Activated CD4-positive, alpha-beta T cell treated with anti-CD3 and anti-CD28 coated beads, Interleukin-2, amount 50 U/mL, for 16 hours (primary cell): ENCODE data around the gene LBHD1.
"Not testable (repeated sequence)": the region's sequence is repeated elsewhere in the genome, so short reads cannot be mapped to it uniquely, and the experiment has no call there.

Experiments used
- DNase-seq: peaks from one replicate; pipeline ENCODE4 v3.0.0-alpha.2; 2020

The LBHD1 gene

GRCh38 chr11:62656796-62657429, 15.2 kb downstream of the LBHD1 start:
- DNase-seq, result no peak

GRCh38 chr11:62654297-62654696, 17.8 kb downstream of the LBHD1 start:
- DNase-seq, result no peak

GRCh38 chr11:62652161-62653006, 19.7 kb downstream of the LBHD1 start:
- peak; percentile 39 for DNase-seq

DNA sequence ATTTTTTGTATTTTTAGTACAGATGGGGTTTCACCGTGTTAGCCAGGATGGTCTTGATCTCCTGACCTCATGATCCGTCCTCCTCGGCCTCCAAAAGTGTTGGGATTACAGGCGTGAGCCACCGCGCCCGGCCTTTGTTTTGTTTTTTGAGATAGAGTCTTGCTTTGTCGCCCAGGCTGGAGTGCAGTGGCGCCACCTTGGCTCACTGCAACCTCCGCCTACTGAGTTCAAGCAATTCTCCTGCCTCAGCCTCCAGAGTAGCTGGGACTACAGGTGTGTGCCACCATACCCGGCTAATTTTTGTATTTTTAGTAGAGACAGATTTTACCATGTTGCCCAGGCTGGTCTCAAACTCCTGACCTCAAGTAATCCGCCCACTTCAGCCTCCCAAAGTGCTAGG, 21.8 kb downstream of the LBHD1 start:
- DNase-seq, result not testable (repeated sequence)

GRCh38 chr11:62649486-62649885, 22.6 kb downstream of the LBHD1 start:
- DNase-seq, result no peak

GRCh38 chr11:62648967-62649364, 23.1 kb downstream of the LBHD1 start:
- DNase-seq, result no peak

- no peak for DNase-seq
Observed at GRCh38 chr11:62648185-62648966, 23.7 kb downstream of the LBHD1 start.

- DNase-seq, result no peak
Observed at GRCh38 chr11:62647609-62648005, 24.5 kb downstream of the LBHD1 start.

GRCh38 chr11:62646825-62647608, 25.1 kb downstream of the LBHD1 start:
- no peak for DNase-seq

DNA sequence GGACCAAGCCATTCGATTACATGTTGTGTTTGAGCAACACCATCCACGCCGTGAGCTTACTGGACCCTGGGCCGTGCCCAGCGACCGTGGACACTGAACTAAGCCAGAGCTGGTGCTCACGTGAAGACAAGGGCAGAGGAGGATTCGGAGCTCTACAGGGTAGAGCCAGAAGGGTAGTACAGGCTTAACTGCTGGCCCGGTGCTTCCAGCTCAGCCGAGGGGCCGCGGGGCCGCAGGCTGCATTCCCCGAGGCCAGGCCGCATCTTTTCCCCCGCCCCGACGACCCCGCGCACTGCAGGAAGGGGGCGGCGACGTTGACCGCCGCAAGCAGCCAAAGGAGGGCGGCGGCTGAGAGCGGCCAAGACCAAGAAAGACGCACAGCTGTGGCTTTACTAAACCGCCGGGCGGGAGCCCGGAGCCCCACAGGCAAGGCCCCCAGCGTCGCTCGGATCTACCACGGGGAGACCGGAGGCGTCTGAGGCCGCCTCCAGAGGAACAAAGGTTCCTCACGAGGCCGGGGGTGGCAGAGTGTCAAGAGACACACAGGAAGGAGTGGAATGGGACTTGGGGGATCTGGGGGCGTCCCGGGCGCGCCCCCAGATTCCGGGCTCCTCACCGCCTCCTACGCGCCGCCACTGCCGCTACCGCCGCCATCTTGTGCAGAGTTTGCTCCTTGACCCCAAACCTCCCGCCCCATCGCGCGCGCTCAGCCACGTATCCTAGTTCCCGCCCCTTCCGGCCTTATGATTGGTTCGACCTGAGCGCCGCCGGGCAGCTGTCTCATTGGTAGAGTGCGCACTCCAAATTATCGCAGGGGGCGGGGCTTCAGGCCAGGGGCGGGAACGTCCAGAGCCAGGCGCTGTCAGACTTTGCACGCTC, 25.9 kb downstream of the LBHD1 start, which contains the start of gene GANAB:
Gene GANAB (minus strand): TSS at position 668 of the 879 bp plus-strand sequence. CDS start 14 bp downstream, at position 654.
- DNase-seq, result peak; percentile 100

DNA sequence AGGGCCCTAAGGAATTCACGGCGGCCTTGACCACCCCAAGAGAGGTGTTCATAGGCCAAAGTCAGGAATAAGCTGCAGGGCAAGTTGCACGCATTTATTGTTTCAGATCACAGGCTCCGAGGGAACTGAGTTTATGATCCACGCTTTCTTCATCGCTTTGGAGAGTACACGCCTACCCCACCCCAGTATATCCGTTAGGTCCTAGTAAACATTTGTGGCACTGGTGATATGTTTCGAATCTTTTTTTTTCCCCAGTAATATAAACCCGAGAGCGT, 26.5 kb downstream of the LBHD1 start:
- no peak for DNase-seq

DNA sequence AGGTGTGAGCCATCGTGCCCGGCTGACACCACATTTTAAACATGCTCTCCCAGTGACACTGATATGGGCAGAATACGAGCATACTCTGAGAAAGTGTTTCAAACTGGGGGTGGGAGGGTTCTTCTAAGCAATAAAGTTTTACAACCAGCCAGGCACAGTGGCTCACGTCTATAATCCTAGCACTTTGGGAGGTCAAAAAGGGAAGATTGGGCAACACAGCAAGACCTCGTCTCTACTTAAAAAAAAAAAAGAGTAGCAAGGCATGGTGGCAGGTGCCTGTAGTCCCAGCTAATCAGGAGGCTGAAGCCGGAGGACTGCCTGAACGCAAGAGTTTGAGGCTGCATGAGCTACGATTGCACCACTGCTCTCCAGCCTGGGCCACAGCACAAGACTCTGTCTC, 27.8 kb downstream of the LBHD1 start:
- no peak for DNase-seq

GRCh38 chr11:62632492-62632891, 39.6 kb downstream of the LBHD1 start:
- no peak for DNase-seq

DNA sequence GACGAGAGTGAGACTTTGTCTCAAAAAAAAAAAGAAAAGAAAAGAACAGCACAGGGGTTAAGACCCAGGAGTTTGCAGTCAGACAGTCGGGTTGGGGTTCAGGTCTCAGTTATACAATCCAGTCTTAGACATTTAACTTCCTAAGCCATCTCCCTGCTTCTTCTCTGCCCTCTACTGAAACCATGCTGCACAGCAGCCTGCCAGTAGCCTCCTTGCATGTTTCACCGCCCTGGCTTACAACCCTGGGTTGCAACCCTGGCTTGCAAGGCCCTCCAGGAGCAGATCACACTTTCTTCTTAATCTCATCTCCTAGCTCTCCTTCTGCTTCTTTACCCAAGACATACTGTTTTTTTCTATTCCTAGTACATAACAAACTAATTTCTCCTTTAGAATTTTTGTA, 44.4 kb downstream of the LBHD1 start:
- no peak for DNase-seq

DNA sequence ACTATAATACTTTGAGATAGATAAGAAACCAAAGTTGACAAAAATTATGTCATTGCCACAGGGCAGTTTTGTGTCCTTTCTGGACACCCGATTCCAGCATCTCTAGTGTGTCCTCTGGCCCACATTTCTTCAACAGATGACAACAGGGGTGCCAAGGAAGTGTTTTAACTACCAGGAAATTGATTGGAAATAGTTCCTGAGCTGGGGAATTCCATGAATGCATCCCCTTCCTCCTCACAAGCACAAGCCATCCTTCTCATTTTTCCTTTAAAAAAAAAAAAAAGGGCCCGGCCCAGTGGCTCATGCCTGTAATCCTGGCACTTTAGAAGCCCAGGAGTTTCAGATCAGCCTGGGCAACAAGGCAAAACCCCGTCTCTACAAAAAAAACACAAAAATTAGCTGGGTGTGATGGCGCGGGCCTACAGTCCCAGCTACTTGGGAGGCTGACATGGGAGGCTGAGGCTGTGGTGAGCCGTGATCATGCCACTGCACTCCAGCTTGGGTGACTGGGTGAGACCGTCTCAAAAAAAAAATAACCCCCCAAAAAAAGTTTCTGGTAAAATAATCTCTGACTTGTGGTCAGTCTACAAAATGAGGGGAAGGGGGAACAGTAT, 49.5 kb downstream of the LBHD1 start:
- DNase-seq, result no peak

GRCh38 chr11:62621567-62622470, 50.2 kb downstream of the LBHD1 start, which contains the start of gene B3GAT3:
Gene B3GAT3 (minus strand): TSS chr11:62621986. CDS start chr11:62621947, 39 bp downstream.
- DNase-seq, result peak; percentile 98

- DNase-seq, result no peak
Observed at GRCh38 chr11:62621027-62621566, 51.0 kb downstream of the LBHD1 start.

DNA sequence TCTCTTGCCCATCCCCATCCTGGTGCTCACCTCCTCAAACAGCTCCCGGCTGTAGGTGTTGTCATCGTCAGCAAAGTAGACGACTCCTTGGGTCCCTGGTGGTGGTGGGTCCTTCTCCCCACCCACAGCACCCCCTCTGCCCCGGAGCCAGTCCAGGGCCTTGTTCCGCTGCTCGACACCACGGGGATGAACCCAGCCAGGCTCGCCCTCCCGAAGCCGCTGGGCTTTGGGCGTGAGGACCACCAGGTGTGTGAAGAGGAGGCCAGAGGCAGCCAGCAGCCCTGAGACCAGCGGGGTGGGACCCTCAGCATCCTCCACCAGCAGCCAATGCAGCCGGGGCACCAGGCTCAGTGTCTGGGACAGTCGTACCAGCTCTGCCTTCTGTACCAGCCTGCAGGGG, 55.1 kb downstream of the LBHD1 start:
- not testable (repeated sequence) for DNase-seq

GRCh38 chr11:62615521-62615920, 56.5 kb downstream of the LBHD1 start:
- DNase-seq, result no peak

DNA sequence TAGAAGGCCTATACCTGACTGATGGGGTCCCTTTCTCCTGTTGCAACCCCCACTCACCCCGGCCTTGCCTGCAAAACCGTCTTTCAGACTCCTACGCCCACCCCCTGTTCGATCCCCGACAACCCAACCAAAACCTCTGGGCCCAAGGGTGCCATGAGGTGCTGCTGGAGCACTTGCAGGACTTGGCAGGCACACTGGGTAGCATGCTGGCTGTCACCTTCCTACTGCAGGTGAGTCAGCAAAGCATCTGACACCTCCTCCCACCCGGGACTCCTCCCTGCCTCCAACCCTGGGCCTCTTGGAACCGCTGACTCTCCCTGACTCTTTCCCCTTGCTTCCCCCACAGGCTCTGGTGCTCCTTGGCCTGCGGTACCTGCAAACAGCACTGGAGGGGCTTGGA, 57.8 kb downstream of the LBHD1 start:
- DNase-seq, result peak; percentile 56
